HUES48 (cell line): ENCODE data around the gene LIPG.
"Not testable (repeated sequence)": the region's sequence is repeated elsewhere in the genome, so short reads cannot be mapped to it uniquely, and the experiment has no call there.

Source experiments
- H3K27ac ChIP-seq: one replicate; pipeline ENCODE4 v1.7.0; 2013; ENCODE audit warnings: low read depth, low read length, inconsistent platforms
- H3K27me3 ChIP-seq: 2 replicates; pipeline ENCODE4 v1.6.1; 2013; ENCODE audit warnings: mild to moderate bottlenecking, low read length; ENCODE audit not compliant: control insufficient read depth, insufficient read depth
- H3K36me3 ChIP-seq: 2 replicates; pipeline ENCODE4 v1.6.1; 2013; ENCODE audit warnings: low read length; ENCODE audit not compliant: control insufficient read depth, insufficient read depth
- H3K4me1 ChIP-seq: 2 replicates; pipeline ENCODE4 v1.6.1; 2013; ENCODE audit warnings: mild to moderate bottlenecking, low read length; ENCODE audit not compliant: control insufficient read depth, insufficient read depth
- H3K4me3 ChIP-seq: 2 replicates; pipeline ENCODE4 v1.5.1; 2013; ENCODE audit warnings: mild to moderate bottlenecking, low read depth, low read length
- H3K9ac ChIP-seq: 2 replicates; pipeline ENCODE4 v1.6.1; 2013; ENCODE audit warnings: mild to moderate bottlenecking, low read depth, low read length, moderate library complexity
- H3K9me3 ChIP-seq: 2 replicates; pipeline ENCODE4 v1.6.1; 2013; ENCODE audit warnings: low read length; ENCODE audit not compliant: control insufficient read depth, insufficient read depth

The LIPG gene

GRCh38 chr18:49572611-49573345 is 10.9 kb downstream of the LIPG start:
- no peaks in the 10 kb centered on the region for H3K27me3 ChIP-seq
- no peaks in the 10 kb centered on the region for H3K4me1 ChIP-seq
- H3K9me3 ChIP-seq = no peaks in the 10 kb centered on the region; the same call in 1 of the 2 replicates
- H3K36me3 ChIP-seq = peaks cover 36% of the 10 kb centered on the region
- H3K9ac ChIP-seq = no peak overlapping the region
- H3K27ac ChIP-seq = no peak overlapping the region
- H3K4me3 ChIP-seq = no peak overlapping the region

- no peaks in the 10 kb centered on the region for H3K4me1 ChIP-seq
- H3K4me3 ChIP-seq = no peak overlapping the region
- H3K27ac ChIP-seq = no peak overlapping the region
- no peak overlapping the region for H3K9ac ChIP-seq
- no peaks in the 10 kb centered on the region for H3K27me3 ChIP-seq
- H3K9me3 ChIP-seq = no peaks in the 10 kb centered on the region; the same call in 1 of the 2 replicates
- H3K36me3 ChIP-seq = peaks cover 32% of the 10 kb centered on the region
These were observed 12.0 kb downstream of the LIPG start for GRCh38 chr18:49573835-49574234.

- H3K4me3 ChIP-seq, H3K4me1 ChIP-seq, H3K27me3 ChIP-seq, H3K9me3 ChIP-seq, H3K9ac ChIP-seq, H3K27ac ChIP-seq: not testable (repeated sequence)
- H3K36me3 ChIP-seq = peaks cover 14% of the 10 kb centered on the region; the same call in 1 of the 2 replicates
These were observed 17.2 kb downstream of the LIPG start for GRCh38 chr18:49579041-49579440.

GRCh38 chr18:49579583-49579982 is 17.7 kb downstream of the LIPG start:
- H3K36me3 ChIP-seq = peaks cover 14% of the 10 kb centered on the region; the same call in 1 of the 2 replicates
- H3K27ac ChIP-seq, H3K4me1 ChIP-seq, H3K27me3 ChIP-seq, H3K9ac ChIP-seq, H3K4me3 ChIP-seq, H3K9me3 ChIP-seq: not testable (repeated sequence)

DNA sequence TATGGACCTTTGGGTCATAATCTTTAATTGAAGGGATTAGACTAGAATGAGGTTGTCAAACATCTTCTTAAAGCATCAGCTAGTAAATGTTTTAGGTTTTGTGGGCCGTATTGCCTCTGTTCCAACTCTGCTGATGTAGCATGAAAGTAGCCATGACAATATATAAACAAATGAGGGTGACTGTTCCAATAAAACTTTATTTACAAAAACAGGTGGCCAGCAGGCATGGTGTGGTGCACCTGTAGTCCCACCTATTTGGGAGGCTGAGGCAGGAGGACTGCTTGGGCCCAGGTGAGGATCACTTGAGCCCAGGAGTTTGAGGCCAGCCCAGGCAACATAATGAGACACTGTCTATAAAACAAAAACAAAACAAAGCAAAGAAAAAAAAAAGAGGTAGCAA is 18.4 kb downstream of the LIPG start:
- no peak overlapping the region for H3K27ac ChIP-seq
- H3K36me3 ChIP-seq = peaks cover 9% of the 10 kb centered on the region; the same call in 1 of the 2 replicates
- no peaks in the 10 kb centered on the region; the same call in 1 of the 2 replicates for H3K9me3 ChIP-seq
- H3K4me3 ChIP-seq = no peak overlapping the region
- no peak overlapping the region for H3K9ac ChIP-seq
- no peaks in the 10 kb centered on the region for H3K27me3 ChIP-seq
- H3K4me1 ChIP-seq = no peaks in the 10 kb centered on the region

DNA sequence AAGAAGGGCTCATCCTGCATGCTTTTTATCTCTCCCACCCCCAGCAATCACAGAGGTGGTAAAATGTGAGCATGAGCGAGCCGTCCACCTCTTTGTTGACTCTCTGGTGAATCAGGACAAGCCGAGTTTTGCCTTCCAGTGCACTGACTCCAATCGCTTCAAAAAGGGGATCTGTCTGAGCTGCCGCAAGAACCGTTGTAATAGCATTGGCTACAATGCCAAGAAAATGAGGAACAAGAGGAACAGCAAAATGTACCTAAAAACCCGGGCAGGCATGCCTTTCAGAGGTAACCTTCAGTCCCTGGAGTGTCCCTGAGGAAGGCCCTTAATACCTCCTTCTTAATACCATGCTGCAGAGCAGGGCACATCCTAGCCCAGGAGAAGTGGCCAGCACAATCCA is 19.5 kb downstream of the LIPG start:
- no peak overlapping the region for H3K4me3 ChIP-seq
- no peak overlapping the region for H3K9ac ChIP-seq
- H3K36me3 ChIP-seq = peaks cover 3% of the 10 kb centered on the region; the same call in 1 of the 2 replicates
- H3K4me1 ChIP-seq = peaks cover 8% of the 10 kb centered on the region
- H3K27ac ChIP-seq = no peak overlapping the region
- no peaks in the 10 kb centered on the region; the same call in 1 of the 2 replicates for H3K9me3 ChIP-seq
- H3K27me3 ChIP-seq = no peaks in the 10 kb centered on the region

GRCh38 chr18:49582579-49582978 is 20.7 kb downstream of the LIPG start:
- Histone ChIP-seq H3K36me3 (peaks cover 4% of the 10 kb centered on the region; the same call in 1 of the 2 replicates), H3K27me3 (no peaks in the 10 kb centered on the region), H3K9me3 (no peaks in the 10 kb centered on the region), H3K27ac (no peak overlapping the region), H3K4me3 (no peak overlapping the region), H3K4me1 (peaks cover 8% of the 10 kb centered on the region), H3K9ac (no peak overlapping the region)

- no peaks in the 10 kb centered on the region for H3K27me3 ChIP-seq
- H3K36me3 ChIP-seq = peaks cover 9% of the 10 kb centered on the region; the same call in 1 of the 2 replicates
- no peak overlapping the region for H3K27ac ChIP-seq
- no peaks in the 10 kb centered on the region for H3K9me3 ChIP-seq
- peaks cover 8% of the 10 kb centered on the region for H3K4me1 ChIP-seq
- H3K4me3 ChIP-seq = no peak overlapping the region
- H3K9ac ChIP-seq = no peak overlapping the region
These were observed 22.5 kb downstream of the LIPG start for GRCh38 chr18:49584394-49584793.

GRCh38 chr18:49584951-49585350 is 23.1 kb downstream of the LIPG start:
- H3K9me3 ChIP-seq, H3K9ac ChIP-seq, H3K36me3 ChIP-seq, H3K27me3 ChIP-seq, H3K27ac ChIP-seq, H3K4me1 ChIP-seq, H3K4me3 ChIP-seq: not testable (repeated sequence)

GRCh38 chr18:49585781-49586663 is 24.2 kb downstream of the LIPG start:
- Histone ChIP-seq H3K36me3 (peaks cover 9% of the 10 kb centered on the region; the same call in 1 of the 2 replicates), H3K27me3 (no peaks in the 10 kb centered on the region), H3K4me3 (no peak overlapping the region; the same call in 1 of the 2 replicates), H3K4me1 (peaks cover 8% of the 10 kb centered on the region), H3K9me3 (no peaks in the 10 kb centered on the region), H3K27ac (peak overlapping the region; percentile 9), H3K9ac (no peak overlapping the region)

DNA sequence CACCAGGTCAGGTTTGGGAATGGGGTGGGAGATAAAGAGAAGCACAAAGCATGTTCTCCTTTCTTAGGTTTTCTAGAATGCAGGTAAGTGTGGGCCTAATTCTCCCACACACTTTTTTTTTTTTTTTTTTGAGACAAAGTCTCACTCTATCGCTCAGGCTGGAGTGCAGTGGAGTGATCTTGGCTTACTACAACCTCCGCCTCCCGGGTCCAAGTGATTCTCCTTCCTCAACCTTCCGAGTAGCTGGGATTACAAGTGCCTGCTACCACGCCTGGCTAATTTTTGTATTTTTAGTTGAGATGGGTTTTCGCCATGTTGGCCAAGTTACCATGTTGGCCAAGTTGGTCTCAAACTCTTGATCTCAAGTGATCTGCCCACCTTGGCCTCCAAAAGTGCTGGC is 26.3 kb downstream of the LIPG start:
- H3K27me3 ChIP-seq = no peaks in the 10 kb centered on the region
- no peak overlapping the region for H3K4me3 ChIP-seq
- peaks cover 8% of the 10 kb centered on the region for H3K4me1 ChIP-seq
- H3K9me3 ChIP-seq = no peaks in the 10 kb centered on the region
- H3K27ac ChIP-seq = no peak overlapping the region
- H3K36me3 ChIP-seq = peaks cover 9% of the 10 kb centered on the region; the same call in 1 of the 2 replicates
- H3K9ac ChIP-seq = no peak overlapping the region
